SK-N-SH (cell line): ENCODE data around the gene NUP58.

Source experiments
- CTCF ChIP-seq: fragments of 200-600 bp; sonication (generic); IDR thresholded peaks from 2 replicates; pipeline ENCODE4 v1.6.1; 2017; ENCODE audit warnings: antibody characterized with exemption, mild to moderate bottlenecking, moderate library complexity
- ELF1 ChIP-seq: IDR thresholded peaks from 2 replicates; pipeline ENCODE4 v1.4.0; 2012
- EZH2phosphoT487 ChIP-seq: fragments of 200-600 bp; sonication (generic); IDR thresholded peaks from 2 replicates; pipeline ENCODE4 v1.6.1; 2017; ENCODE audit warnings: low read depth, mixed run types, mild to moderate bottlenecking, antibody characterized with exemption, moderate library complexity, borderline replicate concordance
- FOXM1 ChIP-seq: IDR thresholded peaks from 2 replicates; pipeline ENCODE4 v1.4.0; 2012; ENCODE audit warnings: low read depth, mild to moderate bottlenecking
- MXI1 ChIP-seq: IDR thresholded peaks from 2 replicates; pipeline ENCODE4 v1.6.1; 2012; ENCODE audit warnings: mild to moderate bottlenecking, low read depth, low read length, improper control_type of control experiment
- NRF1 ChIP-seq: IDR thresholded peaks from 2 replicates; pipeline ENCODE4 v1.6.1; 2012; ENCODE audit warnings: low read depth, mild to moderate bottlenecking, low read length
- POLR2AphosphoS5 ChIP-seq: IDR thresholded peaks from 2 replicates; pipeline ENCODE4 v1.6.1; 2012; ENCODE audit warnings: low read depth, low read length
- RCOR1 ChIP-seq: fragments of 150-350 bp; IDR thresholded peaks from 2 replicates; pipeline ENCODE4 v1.6.1; 2017; ENCODE audit warnings: antibody characterized with exemption, low read length
- REST ChIP-seq: IDR thresholded peaks from 2 replicates; pipeline ENCODE4 v1.6.1; 2012; ENCODE audit warnings: mild to moderate bottlenecking, low read depth, low read length, moderate library complexity
- SIN3A ChIP-seq: IDR thresholded peaks from 2 replicates; pipeline ENCODE4 v1.6.1; 2012; ENCODE audit warnings: low read depth, mild to moderate bottlenecking, low read length, moderate library complexity, borderline replicate concordance
- TCF12 ChIP-seq: IDR thresholded peaks from 2 replicates; pipeline ENCODE4 v1.4.0; 2012
- ZBTB33 ChIP-seq: IDR thresholded peaks from 2 replicates; pipeline ENCODE4 v1.4.0; 2012; ENCODE audit warnings: low read depth, borderline replicate concordance
- TF ChIP-seq, protein P1 (sequence below): IDR thresholded peaks from 2 replicates; pipeline ENCODE4; 2012
- TF ChIP-seq, protein P2 (sequence below): fragments of 150-350 bp; IDR thresholded peaks from 2 replicates; pipeline ENCODE4 v1.6.1; 2016; ENCODE audit warnings: mild to moderate bottlenecking, low read depth, low read length

DNA sequence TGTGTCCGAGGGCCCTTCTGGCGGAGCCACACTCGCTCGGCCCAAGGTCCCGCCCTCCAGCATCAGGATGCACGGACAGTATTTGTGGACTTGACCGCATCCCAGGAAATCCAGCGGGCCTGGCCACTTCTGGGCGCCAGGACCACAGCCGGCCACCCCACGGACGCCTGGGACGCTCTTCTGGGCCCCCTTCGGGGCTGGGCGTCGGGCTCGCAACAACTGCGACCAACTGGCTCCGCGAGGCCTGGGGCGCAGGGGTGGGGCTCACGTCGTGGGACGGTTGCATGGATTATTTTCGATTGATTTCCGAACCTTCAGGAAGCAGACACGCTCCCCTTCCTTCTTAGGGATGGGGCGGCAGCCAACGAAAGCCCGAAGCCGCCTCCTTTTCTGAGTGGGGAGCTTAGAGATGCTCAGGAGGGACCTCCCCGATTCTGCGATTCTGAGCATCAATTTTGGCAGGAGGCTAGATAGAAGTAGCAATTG, 521 bp upstream of the NUP58 start:
- no peak for TF ChIP-seq POLR2AphosphoS5
- TF ChIP-seq CTCF, result no peak
- no peak for TF ChIP-seq REST
- TF ChIP-seq ELF1, result no peak
- TF ChIP-seq, protein P1, sequence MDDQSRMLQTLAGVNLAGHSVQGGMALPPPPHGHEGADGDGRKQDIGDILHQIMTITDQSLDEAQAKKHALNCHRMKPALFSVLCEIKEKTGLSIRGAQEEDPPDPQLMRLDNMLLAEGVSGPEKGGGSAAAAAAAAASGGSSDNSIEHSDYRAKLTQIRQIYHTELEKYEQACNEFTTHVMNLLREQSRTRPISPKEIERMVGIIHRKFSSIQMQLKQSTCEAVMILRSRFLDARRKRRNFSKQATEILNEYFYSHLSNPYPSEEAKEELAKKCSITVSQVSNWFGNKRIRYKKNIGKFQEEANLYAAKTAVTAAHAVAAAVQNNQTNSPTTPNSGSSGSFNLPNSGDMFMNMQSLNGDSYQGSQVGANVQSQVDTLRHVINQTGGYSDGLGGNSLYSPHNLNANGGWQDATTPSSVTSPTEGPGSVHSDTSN, result no peak
- no peak for TF ChIP-seq FOXM1
- TF ChIP-seq, protein P2, sequence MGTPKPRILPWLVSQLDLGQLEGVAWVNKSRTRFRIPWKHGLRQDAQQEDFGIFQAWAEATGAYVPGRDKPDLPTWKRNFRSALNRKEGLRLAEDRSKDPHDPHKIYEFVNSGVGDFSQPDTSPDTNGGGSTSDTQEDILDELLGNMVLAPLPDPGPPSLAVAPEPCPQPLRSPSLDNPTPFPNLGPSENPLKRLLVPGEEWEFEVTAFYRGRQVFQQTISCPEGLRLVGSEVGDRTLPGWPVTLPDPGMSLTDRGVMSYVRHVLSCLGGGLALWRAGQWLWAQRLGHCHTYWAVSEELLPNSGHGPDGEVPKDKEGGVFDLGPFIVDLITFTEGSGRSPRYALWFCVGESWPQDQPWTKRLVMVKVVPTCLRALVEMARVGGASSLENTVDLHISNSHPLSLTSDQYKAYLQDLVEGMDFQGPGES, result no peak
- TF ChIP-seq SIN3A, result no peak
- TF ChIP-seq ZBTB33, result no peak
- no peak for TF ChIP-seq EZH2phosphoT487
- no peak for TF ChIP-seq TCF12
- TF ChIP-seq MXI1, result no peak
- TF ChIP-seq NRF1, result no peak
- no peak for TF ChIP-seq RCOR1
